ENCODE measurements around the gene SETDB1.
A peak's percentile ranks its signal among the peaks of the same experiment; 100 is the strongest.

SETDB1 gene

GRCh38 chr1:150985179-150985825 lies 59.1 kb downstream of the SETDB1 start:
- no peak for DNase-seq (ENCODE audit: low read depth, low spot score)
- ChIA-PET CTCF (interaction anchor here (1.4 to 19.7 kb wide), 3 partner anchors 9 to 15 kb away, joined by 4 to 551 read pairs (median 11); partner anchors contain the start of gene MINDY1), POLR2A (no interaction called here)
- H3K4me3 ChIP-seq (ENCODE audit: low read depth, low read length), result no peak overlapping the region
- TF ChIP-seq, protein P1, sequence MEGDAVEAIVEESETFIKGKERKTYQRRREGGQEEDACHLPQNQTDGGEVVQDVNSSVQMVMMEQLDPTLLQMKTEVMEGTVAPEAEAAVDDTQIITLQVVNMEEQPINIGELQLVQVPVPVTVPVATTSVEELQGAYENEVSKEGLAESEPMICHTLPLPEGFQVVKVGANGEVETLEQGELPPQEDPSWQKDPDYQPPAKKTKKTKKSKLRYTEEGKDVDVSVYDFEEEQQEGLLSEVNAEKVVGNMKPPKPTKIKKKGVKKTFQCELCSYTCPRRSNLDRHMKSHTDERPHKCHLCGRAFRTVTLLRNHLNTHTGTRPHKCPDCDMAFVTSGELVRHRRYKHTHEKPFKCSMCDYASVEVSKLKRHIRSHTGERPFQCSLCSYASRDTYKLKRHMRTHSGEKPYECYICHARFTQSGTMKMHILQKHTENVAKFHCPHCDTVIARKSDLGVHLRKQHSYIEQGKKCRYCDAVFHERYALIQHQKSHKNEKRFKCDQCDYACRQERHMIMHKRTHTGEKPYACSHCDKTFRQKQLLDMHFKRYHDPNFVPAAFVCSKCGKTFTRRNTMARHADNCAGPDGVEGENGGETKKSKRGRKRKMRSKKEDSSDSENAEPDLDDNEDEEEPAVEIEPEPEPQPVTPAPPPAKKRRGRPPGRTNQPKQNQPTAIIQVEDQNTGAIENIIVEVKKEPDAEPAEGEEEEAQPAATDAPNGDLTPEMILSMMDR (IDR thresholded peaks at IDR 0.05; ENCODE audit: insufficient read depth, low read length, missing control alignments), result no peak

DNA sequence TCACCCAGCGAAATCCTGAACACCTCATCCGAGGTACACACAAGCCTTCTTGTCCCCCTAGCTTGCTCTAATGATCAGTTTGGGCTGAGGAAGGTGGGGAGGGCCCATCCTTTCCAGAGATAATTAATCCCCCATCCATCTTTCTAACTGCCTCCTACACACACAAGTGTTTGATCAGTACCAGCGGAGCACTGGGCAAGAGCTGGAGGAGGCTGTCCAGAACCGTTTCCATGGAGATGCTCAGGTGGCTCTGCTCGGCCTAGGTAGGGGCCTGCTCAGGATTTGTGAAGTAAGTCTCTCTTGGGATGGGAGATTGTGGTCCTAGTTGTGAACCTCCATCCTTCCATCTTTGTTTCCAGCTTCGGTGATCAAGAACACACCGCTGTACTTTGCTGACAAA lies 61.8 kb downstream of the SETDB1 start:
- POLR2A ChIA-PET, result no interaction called here
- CTCF ChIA-PET, result interaction anchor here (1.0 to 19.7 kb wide), 3 partner anchors 9 to 60 kb away, joined by 3 to 551 read pairs (median 67); partner anchors contain the start of genes ANXA9 and MINDY1
- TF ChIP-seq, protein P1 (IDR thresholded peaks at IDR 0.05; ENCODE audit: insufficient read depth, low read length, missing control alignments), result no peak
- H3K4me3 ChIP-seq (ENCODE audit: low read depth, low read length), result no peak overlapping the region
- DNase-seq (ENCODE audit: low read depth, low spot score), result no peak

DNA sequence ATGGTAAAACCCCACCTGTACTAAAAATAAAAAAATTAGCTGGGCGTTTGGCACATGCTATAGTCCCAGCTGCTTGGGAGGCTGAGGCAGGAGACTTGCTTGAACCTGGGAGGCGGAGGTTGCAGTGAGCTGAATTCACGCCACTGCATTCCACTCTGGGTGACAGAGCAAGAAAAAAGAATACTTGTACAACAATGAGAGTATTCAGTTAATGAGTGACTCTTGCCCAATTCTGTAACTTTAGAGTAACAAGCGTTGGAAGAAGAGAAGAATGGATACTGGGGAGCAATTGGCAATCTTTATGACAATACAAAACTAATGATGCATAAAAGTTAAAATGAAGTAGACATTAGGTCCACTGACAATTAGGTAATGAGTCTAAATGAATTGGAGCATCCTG lies 66.5 kb downstream of the SETDB1 start:
- CTCF ChIA-PET, result interaction anchor here (7.0 to 16.2 kb wide), 2 partner anchors 11 to 12 kb away, joined by 136 to 551 read pairs; partner anchors contain the start of genes ANXA9, CERS2 and MINDY1
- TF ChIP-seq, protein P1 (IDR thresholded peaks at IDR 0.05; ENCODE audit: insufficient read depth, low read length, missing control alignments), result no peak
- POLR2A ChIA-PET, result no interaction called here

GRCh38 chr1:150994248-150994647 lies 68.1 kb downstream of the SETDB1 start:
- DNase-seq (ENCODE audit: low read depth, low spot score), result no peak
- no peak overlapping the region for H3K4me3 ChIP-seq (ENCODE audit: low read depth, low read length)
- ChIA-PET CTCF (interaction anchor here (1.1 to 16.2 kb wide), 14 partner anchors 11 to 485 kb away, joined by 3 to 551 read pairs (median 7); partner anchors contain the start of genes ANXA9, CERS2, CTSK and MINDY1), POLR2A (no interaction called here)
- TF ChIP-seq, protein P1 (IDR thresholded peaks at IDR 0.05; ENCODE audit: insufficient read depth, low read length, missing control alignments), result no peak

More for the DNA sequence above, 66.5 kb downstream of the SETDB1 start:
- no peak overlapping the region for H3K4me3 ChIP-seq (ENCODE audit: low read depth, low read length)
- no peak for DNase-seq (ENCODE audit: low read depth, low spot score)

GRCh38 chr1:150995460-150995859 lies 69.3 kb downstream of the SETDB1 start:
- POLR2A ChIA-PET, result no interaction called here
- no peak for DNase-seq (ENCODE audit: low read depth, low spot score)
- CTCF ChIA-PET, result interaction anchor here (0.7 to 16.2 kb wide), 27 partner anchors 10 to 487 kb away, joined by 3 to 551 read pairs (median 4); partner anchors contain the start of genes ANXA9, CERS2, CTSK and MINDY1
- H3K4me3 ChIP-seq (ENCODE audit: low read depth, low read length), result no peak overlapping the region
- TF ChIP-seq, protein P1 (IDR thresholded peaks at IDR 0.05; ENCODE audit: insufficient read depth, low read length, missing control alignments), result no peak

DNA sequence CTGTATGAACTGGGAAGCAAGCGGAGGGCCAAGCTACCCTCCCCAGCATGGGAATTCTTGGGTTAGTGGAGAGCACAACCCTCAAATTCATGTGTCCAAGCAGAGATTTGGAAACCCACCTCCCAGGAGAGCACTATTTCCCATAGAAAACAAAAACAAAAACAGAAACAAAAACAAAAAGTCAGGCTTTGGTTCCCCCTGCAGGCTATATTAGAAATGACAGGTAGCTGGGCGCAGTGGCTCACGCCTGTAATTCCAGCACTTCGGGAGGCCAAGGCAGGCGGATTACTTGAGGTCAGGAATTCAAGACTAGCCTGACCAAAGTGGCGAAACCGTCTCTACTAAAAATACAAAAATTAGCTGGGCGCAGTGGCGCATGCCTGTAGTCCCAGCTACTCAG lies 69.7 kb downstream of the SETDB1 start:
- no peak overlapping the region for H3K4me3 ChIP-seq (ENCODE audit: low read depth, low read length)
- no peak for DNase-seq (ENCODE audit: low read depth, low spot score)
- POLR2A ChIA-PET, result interaction anchor here (1.2 kb wide), 2 partner anchors 10 to 11 kb away, joined by 3 read pairs; partner anchors contain the start of gene MINDY1
- TF ChIP-seq, protein P1 (IDR thresholded peaks at IDR 0.05; ENCODE audit: insufficient read depth, low read length, missing control alignments), result peak; percentile 51
- CTCF ChIA-PET, result interaction anchor here (0.6 to 16.2 kb wide), 29 partner anchors 9 to 610 kb away, joined by 3 to 551 read pairs (median 4); partner anchors contain the start of genes ANXA9, C1orf56, CERS2 and CTSK

Data from AG04449 (cell line).